HG02840 (cell line): ENCODE measurements around the gene RUNX2.

Experiments used
- ATAC-seq: cut with Tn5 transposase; IDR thresholded peaks from one replicate; pipeline ENCODE4 v1.9.1; 2021; ENCODE audit warnings: mild to moderate bottlenecking, moderate library complexity, moderate number of reproducible peaks; ENCODE audit not compliant: unreplicated experiment, low FRiP score

Gene RUNX2

GRCh38 chr6:45574014-45574461 is 245.9 kb downstream of the RUNX2 start:
- ATAC-seq, result no peak

- ATAC-seq, result no peak
Observed at GRCh38 chr6:45574885-45575284, 246.8 kb downstream of the RUNX2 start.

GRCh38 chr6:45576648-45577624 is 248.8 kb downstream of the RUNX2 start:
- no peak for ATAC-seq

GRCh38 chr6:45577836-45578504 is 249.8 kb downstream of the RUNX2 start:
- ATAC-seq, result no peak

- no peak for ATAC-seq
Observed at GRCh38 chr6:45584127-45584526, 256.0 kb downstream of the RUNX2 start.

GRCh38 chr6:45586216-45587171 is 258.4 kb downstream of the RUNX2 start:
- no peak for ATAC-seq

GRCh38 chr6:45587229-45588060 is 259.3 kb downstream of the RUNX2 start:
- no peak for ATAC-seq

GRCh38 chr6:45589367-45589766 is 261.2 kb downstream of the RUNX2 start:
- ATAC-seq, result no peak

- ATAC-seq, result no peak
Observed at GRCh38 chr6:45590226-45590625, 262.1 kb downstream of the RUNX2 start.

GRCh38 chr6:45590696-45591184 is 262.6 kb downstream of the RUNX2 start:
- no peak for ATAC-seq

- ATAC-seq, result no peak
Observed at GRCh38 chr6:45591306-45591705, 263.2 kb downstream of the RUNX2 start.

GRCh38 chr6:45591890-45592289 is 263.8 kb downstream of the RUNX2 start:
- ATAC-seq, result no peak

- ATAC-seq, result no peak
Observed at GRCh38 chr6:45592991-45593390, 264.9 kb downstream of the RUNX2 start.

- no peak for ATAC-seq
Observed at GRCh38 chr6:45595010-45595851, 267.1 kb downstream of the RUNX2 start.

GRCh38 chr6:45597424-45597823 is 269.3 kb downstream of the RUNX2 start:
- ATAC-seq, result no peak

GRCh38 chr6:45599053-45599452 is 270.9 kb downstream of the RUNX2 start:
- no peak for ATAC-seq

GRCh38 chr6:45605971-45606370 is 277.8 kb downstream of the RUNX2 start:
- ATAC-seq, result no peak

GRCh38 chr6:45606831-45607400 is 278.8 kb downstream of the RUNX2 start:
- no peak for ATAC-seq
